Parietal lobe (tissue), 2 donors: ENCODE results near the gene ZZZ3. TPM values are rescaled to one million over a fixed set of nuclear protein-coding genes. Genes with fewer than 3 reads are reported as not detected.

ENCODE experiments used
- small RNA-seq: library from RNA; depleted of rRNA; stranded (forward); fragments of <200 nt; gene quantifications from one replicate; pipeline ENCODE3, GENCODE V24; 2014; ENCODE audit warnings: low replicate concordance
- total RNA-seq: library from RNA; depleted of rRNA; stranded (reverse); fragments of >200 nt; gene quantifications from one replicate; pipeline ENCODE4 v1.2.3, GENCODE V29; 2014

Gene ZZZ3
- total RNA-seq, result 166 TPM

DNA sequence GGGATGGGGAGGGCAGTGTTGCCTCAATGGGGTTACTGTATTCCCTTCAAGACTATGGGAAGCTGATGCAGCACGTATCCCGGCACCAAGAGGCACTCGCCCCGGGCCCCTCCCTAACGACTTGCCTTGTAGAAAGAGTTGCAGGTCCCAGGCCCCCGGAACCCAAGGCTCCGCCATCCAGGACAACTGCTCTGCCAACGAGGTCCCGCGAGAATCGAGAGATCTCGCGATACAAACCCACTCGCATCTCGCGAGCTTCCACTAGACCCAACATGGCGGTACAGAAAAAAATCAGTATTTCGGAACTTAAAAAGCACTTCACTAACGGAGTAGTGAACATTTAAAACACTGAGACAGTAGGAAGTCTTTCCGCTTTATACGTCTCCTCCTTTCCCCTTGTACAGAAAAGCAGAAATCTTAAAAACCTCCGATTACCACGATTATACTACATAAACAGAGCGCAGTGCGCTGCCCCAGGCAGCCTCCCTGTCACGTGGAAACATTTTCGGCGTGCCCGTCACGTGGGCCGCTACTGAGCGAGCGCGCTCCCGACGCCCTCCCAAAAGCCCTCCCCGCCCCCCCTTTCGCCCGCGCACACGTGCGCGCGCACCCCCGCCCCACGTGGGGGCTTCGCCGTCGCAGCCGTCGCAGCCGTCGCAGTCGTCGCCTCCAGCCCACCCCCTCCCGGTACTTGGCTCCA is at the start of gene ZZZ3:
Gene ZZZ3 (minus strand): TSS at position 199 of the 700 bp plus-strand sequence. CDS start 49,304 bp downstream, outside the sequence.

Small RNAs within 50 kb of the gene (small RNA-seq; reads per million reads assigned to genes)
- not detected for gene RN7SL370P

Other genes starting within 250 kb of the ZZZ3 start
- 267 TPM for gene USP33, start 77.2 kb upstream of the ZZZ3 start, total RNA-seq
- 25.0 TPM for gene MIGA1, start 97.0 kb upstream of the ZZZ3 start, total RNA-seq
- gene NEXN, start 206.0 kb upstream of the ZZZ3 start, total RNA-seq, result 0.94 TPM